GM19238 (cell line): ENCODE results near the gene P2RX1.
A peak's percentile ranks its signal among the peaks of the same experiment; 100 is the strongest.

Source experiments
- DNase-seq: peaks from one replicate; pipeline ENCODE4 v3.0.0; 2011; ENCODE audit warnings: low spot score; ENCODE audit not compliant: insufficient read length

The P2RX1 gene

DNA sequence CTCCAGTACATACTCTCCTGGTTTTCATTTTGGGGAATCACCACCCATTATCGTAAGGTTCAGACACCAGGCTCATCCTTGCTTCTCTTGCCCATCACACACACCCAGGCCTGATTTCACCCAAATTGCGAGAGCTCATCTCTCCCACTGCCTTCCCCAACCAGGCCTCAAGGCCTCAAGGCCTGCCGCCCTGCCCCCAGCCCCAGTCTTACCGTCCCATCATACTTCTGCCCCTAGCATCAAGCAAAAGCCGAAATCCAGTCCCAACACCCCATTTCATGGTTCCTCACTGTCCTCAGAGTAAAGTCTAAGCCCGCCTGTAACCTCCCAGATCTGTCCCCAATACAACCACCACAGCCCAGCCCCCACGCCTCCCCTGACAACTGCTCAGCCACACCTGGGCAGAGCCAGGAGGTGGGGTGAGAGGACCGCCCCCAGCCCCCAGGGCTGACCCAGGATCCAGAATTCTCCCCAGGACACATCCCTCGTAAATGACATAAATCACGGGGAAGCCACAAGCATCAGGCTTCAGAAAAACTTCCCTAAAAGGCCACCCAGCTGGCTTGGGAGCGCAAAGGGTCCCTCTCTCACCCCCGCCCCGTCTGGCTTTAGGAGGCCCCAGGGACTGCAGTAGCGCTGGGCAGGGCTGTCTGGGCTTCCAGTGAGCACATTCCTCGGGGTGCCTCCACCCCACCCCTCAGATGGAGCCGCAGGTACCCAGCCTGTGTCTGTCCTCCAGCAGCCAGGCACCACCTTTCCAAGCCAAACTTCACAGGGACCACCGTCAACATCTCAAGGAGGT is 9.6 kb upstream of the P2RX1 start:
- DNase-seq, result no peak

DNA sequence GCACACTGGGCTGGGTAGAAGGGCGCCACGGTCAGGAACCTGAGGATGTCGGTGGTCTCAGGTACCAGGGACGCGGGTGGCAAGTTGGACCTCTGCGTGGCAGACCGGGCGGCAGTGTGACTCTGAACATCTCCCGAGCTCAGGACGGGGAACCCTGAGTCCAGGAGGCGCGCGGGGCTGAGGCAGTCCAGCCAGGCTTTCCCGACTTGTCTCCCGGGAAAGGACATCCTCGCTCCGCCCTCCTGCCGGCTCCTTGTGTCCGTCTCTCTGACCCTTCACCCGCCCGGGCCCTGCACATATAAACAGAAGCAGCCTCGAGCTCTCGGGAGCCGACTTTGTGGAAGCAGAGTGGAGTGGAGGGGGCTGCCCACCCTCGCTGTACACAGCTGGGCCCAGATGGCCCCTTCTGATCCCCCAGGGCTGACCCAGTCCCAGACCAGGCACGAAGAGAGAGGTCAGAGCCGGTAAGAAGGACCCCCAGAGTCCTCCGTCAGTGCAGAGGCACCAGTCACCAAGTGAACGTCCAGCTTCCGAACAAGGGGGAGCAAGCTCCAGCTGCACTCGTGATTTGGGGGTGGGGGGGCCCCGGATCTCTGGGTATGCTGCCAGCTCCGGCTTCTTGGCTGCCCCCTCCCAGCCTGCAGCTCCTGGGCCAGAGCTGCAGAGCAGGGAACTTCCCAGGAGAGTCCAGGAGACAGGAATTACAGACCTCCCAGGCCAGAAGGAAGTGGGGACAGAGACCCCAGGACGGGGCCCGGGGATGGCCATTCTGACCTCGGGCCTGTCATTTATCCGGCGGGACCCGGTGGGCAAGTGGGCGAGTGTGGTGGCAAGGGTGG is 8.5 kb upstream of the P2RX1 start:
- DNase-seq, result no peak

DNA sequence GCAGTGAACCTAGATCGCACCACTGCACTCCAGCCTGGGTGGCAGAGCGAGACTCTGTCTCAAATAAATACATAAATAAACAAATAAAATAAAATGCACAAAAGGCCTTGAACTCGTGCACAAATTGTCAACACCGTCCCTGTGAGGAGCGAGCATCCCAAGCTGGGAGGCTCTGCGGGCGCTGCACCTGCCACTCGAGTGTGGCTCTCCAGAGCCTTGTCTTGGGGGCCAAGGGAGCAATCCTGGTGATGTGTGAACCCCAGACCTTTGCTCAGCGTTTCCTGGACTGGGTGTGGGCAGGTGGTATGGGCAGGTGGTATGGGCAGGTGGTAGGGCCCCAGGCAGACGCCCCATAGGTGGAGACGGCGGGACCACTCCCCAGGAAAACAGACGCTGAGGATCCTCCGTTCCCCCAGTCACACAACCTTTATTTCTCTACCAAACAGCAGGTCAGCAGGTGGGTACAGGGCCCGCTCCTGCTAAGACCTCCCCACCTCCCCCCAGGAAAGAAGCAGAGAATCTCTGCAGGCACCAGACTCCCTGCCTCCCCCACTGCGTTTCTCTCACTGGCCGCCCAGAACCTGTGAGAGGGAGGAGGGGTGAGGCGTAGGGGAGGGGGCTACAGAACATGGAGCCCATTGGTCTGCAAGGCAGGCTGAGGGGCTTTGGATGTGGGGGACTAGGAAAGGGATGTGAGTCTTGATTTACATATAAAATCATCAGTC is 7.4 kb upstream of the P2RX1 start:
- no peak for DNase-seq

DNA sequence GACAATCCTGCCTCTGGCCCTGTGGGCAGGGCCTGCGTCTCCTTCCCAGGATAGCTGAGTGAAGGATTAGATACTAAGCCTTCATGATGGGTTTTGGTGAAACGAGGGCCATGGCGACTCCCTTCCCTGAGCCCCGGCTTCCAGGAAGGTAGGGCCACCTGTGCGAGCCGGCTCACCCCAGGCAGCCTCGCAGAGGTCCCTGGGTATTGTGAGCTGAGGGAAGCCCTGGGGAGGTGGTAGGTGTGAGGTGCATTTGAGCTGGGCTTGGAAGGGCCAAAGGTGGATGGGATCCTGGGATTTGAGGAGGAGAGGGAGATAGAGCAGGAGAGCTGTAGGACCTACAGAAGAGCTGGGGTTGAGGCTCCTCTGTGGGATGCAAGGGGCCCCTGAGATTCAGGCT is 6.5 kb upstream of the P2RX1 start:
- DNase-seq, result no peak

DNA sequence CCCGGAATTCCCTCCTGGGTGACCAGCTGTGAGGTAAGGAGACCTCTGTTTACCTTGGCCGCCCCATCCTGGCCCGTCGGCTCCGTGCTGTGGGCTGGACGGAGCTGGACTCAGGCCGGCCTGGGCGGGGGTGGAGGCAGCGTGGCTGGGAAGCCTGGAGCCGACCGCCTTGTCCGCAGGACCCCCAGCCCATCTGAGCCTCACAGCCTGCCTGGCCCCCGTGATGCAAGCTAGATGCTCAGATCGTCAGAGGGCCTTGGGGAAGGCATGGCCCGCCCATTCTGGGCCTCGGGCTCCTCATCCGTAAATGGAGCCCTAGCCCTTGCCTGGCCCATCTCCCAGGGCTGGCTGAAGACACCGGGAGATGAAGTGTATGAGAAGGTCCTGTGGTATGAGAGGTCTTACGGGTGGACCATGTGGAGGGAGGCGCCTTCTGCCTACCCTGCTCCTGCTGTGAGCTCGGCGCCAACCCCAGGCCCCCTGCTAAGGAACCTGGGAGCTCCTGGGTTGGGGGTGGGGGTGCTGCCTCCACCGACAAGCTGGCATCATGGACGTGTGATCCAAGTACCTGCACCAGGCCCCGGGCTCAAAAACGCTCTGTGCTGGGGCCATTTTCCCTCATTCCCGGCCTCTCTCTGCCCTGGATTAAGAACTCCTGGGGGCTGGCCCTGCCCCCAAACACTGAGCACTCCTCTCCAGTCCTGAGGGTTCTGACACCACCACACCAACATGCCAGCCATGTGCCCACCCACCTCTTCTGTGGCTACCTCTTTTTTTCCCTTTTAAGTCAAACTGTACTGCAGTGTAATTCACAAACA is 5.4 kb upstream of the P2RX1 start:
- DNase-seq, result no peak

DNA sequence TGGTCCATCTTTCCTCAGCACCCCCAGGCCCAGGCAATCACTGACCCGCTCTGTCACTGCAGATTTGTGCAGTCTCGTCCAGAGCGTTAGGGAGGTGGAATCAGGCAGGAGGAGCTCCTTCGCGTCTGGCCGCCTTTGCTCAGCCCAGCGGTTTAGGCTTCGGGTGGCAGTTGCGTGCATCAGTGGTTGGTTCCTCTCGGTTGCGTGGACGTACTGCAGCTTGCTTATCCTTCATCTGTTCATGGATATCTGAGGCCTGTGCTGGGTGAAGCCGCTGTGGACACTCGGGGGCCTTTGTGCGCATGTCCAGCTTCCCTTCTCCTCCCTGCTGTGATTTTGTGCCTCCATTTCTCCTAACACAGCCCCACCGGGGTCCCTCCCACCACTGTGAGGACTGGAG is 4.7 kb upstream of the P2RX1 start:
- DNase-seq, result no peak

DNA sequence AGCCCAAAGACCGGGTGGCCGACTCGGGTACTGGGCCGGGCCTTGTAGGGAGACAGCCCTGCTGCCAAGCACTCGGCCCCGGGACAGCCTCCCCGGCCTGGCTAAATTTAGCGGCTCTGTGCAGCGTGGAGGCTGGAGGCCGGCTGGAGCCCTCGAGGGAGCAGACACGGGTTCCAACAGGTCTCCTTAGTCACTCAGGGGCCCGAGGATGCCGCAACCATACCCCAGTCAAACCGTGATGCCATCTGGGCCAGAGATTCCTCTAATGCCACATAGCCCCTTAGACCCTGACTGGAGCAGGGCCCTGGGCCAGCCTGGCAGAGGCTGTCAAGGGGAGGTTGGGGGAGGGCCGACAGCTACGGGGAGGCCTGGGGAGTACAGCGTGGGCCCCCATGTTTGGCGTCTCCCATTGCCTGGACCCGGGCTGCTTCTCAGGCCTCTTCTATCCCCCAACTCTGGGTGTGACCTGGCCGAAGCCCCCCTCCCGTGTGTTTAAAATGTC is 2.9 kb upstream of the P2RX1 start:
- DNase-seq, result no peak

DNA sequence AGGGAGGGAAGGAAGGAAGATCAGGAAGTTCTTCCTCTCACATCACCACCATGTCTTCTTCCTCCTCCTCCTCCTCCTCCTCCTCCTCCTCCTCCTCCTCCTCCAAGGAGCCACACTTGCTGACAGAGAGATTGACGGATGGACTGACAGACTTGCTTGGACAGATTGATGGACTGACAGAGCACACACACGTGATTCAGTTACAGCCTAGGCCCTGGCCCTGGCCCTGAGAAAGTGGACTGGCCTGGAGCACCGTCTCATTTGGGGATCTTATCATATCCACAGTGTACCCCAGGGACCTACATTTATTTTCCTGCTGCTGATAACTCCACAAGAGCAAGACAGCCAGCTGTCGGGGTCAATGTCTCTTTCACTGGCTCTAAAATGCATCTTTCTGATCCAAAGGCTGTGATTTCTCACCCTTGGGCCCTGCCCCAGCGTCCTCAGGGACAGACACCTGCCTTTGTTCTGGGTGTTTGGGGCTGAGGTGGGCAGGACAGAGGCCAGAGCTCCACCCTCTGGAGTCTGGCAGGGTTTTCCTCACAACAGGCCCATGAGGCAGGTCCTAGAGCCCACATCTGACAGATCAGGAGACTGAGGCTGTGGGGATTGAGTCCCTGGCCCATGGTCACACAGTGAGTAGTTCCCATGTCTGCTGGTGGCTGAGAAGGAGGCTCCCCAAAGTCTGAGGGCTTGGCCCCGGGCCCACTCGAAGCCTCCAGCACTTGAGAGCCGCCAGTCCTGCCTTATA is 2.3 kb upstream of the P2RX1 start:
- DNase-seq, result no peak

DNA sequence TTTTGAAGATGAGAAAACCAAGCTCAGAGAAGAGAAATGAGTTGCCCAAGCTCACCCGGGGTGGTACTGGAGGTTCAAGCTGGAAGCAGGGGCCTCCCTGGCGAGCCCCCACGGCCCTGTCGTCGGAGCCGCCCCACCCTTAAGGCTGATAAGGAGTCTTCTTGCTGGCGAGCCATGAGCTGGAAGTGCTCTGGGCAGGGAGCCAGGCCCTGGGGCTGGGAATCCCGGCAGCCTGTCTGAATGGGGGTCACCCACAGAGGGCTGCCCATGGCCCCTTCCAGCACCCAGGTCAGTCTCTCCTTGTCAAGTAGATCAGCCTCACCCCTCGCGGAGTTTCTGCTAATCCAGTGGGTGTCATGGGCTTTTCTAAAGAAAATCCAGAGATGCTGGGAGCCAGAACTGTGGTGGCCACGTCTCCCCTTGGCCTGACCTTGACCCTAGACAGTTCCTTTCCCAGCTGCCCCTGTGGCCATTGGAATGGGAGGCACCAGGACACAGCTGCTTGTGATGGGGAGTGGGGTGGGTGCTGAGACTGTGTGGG is 1.2 kb upstream of the P2RX1 start:
- DNase-seq, result no peak

DNA sequence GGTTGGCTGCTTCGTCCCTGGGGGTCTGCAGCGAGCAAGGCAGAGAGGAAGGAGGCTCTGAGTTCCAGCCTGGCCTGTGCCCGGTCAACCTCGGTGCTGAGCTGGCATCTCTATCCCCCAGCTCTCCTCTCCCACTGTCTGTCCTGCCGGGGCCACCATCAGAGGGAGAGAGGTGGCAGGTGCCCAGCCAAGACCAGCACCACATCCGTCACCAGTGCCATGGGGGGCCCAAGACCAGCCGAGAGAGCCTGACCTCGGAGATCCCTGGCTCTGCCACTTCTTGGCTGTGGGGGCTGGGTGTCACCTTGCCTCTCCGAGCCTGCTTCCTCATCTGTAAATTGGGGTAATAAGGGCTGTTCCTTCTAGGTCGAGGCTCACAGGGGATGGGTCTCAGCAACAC is 560 bp upstream of the P2RX1 start:
- no peak for DNase-seq

DNA sequence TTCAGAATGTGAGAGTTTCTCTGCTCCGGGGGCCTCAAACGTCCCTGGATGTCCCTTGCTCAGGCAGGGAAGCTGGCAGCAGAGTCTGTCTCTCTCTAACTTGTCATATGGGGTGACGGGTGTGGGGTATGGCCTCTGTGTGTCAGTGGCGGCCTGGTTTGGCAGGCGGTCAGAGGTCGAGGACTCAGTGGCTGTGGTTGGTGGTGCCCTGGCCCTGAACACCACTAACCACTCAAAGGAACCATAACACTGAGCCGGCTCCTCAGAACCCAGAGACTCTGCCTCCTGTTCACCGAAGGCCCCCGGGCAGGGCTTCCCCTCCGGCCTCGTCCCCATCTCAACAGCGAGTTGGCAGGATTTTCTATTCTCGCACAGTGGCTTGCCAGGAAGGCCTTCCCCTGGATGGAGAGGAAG is 677 bp downstream of the P2RX1 start:
- no peak for DNase-seq

DNA sequence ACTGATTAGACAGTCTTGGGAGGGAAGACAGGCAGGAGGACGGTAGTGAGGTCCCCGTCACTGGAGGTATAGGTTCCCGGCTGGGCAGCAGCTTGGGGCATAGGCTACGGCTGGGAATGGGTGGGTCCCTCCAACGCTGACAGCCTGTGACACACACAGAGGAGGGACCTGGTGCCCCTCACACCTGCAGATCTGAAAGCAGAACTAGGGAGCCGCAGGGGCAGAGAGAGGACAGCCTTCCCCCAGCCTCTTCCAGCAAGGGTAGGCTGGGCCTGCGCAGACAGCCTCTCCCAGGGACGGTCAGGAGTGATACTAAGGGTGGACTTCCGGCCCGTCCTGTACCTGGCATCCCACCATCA is 2.0 kb downstream of the P2RX1 start:
- DNase-seq, result peak; percentile 70

DNA sequence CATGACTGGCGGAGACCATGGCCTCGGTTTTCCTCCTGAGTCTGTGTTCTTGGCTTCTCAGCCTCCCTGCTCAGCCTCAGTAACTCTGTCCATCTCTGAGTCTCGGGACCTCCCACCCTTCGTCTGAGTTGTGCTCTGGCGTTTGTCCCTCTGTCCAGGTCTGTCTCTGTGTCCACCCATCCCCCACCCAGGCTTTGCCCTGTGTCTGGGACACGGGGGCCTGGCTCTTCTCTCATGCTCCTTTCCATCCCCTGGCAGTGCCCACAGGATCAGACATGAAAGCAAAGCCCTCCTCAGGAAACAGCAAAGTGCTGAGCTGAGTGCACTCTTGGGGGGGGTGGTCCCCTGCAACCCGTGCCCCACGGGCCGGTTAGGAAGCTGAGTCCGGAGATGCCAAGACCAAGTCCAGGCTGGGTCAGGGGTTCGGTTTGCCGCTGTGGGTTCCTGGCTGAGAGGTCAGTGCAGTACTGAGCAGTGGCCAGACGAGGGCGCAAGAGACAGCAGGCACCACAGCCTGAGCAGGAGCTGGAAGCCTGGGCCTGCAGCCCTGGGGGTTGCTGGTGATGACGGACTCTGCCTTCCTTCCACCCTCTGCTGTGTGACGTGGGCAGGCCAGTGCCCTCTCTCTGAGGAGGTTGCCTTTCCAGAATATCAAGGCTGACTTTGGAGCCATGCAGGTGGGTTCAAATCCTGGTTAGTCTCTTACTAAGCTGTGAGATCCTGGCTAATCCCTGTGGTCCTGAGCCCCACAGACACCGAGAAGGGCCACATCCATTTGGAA is 2.5 kb downstream of the P2RX1 start:
- DNase-seq, result peak; percentile 87

DNA sequence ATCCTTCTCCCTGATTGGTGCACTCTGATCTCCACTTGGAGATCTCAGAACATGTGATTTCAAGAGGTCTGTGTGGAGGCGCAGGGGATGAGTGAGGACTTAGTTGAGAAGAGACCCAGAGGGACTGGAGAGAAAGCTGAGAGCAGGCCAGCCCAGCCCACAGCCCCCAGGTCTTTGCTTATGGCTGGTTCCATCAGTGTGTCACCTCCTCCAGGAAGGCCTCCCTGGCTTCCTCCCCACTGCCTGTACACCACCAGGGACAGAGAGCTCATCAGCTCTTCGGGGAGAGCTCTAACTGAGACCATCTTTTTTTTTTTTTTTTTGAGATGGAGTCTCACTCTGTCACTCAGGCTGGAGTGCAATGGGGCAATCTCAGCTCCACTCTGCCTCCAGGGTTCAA is 3.4 kb downstream of the P2RX1 start:
- DNase-seq, result no peak

DNA sequence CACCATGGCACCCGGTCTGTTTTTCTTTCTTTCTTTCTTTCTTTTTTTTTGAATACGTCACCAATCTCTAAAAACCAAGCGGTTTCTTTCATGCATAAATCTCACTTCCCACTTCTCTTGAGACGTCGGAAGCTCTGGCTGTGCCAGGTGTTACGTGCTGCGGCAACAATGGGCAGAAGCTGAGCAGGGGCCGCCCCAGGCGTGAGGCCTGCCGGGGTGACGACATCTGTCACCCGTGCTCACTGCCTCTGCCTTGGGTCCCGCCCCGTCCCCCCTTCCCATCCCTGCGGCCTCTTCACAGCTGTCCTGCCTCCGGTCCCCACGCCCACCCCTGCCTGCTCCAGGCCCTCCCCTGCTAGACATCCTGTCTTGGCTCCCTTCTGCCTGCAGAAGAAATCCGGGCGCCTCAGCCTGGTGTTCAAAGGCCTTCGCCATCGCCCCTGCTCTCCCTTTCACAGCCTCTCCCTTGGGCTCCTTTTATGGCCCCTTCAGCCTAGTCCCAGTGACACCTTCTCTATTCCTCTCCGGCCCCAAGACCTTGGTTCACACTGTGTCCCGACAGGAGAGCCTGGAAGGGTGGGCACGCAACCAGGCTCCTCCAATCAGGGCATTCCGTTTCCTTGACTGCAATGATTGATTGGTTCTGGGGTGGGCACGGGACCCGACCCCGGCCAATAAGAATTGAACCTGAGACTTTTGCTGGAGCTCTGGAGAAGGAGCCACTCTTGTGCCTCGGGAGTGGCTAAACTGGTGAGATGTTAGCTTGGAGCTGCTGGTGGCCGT is 4.8 kb downstream of the P2RX1 start:
- peak; percentile 78 for DNase-seq

DNA sequence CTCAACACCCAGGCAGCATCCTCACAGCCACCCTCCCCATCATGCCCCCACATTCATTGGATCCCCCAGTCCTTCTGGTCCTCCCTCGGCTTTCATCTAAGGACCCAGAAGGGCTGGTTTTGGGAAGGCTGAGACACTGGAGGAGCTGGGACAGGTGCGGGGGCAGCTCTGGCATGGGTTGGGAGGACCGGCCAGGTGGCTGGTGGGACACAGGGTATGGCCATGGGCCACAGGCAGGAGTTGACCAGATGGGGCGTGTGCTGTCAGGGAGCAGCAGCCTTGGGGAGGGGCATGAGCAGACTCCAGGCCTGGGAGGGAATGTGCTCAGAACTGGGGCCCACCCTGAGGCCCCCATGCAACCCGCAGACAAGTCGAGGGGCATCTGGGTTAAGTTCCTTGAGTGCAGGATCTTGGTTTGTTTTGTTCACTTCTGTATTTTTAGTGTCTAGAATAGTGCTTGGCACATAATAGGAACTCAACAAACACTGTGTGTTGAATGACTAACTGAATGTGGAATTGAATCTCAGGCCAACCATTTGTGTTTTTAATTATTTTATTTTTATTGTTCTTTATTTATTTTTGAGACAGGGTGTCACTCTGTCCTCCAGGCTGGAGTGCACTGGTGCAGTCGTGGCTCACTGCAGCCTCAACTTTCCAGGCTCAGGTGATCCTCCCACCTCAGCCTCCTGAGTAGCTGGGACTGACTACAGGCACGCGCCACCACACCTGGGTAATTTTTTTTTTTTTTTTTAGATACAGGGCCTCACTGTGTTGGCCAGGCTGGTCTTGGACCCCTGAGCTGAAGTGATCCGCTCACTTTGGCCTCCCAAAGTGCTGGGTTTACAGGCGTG is 5.6 kb downstream of the P2RX1 start:
- DNase-seq, result no peak

DNA sequence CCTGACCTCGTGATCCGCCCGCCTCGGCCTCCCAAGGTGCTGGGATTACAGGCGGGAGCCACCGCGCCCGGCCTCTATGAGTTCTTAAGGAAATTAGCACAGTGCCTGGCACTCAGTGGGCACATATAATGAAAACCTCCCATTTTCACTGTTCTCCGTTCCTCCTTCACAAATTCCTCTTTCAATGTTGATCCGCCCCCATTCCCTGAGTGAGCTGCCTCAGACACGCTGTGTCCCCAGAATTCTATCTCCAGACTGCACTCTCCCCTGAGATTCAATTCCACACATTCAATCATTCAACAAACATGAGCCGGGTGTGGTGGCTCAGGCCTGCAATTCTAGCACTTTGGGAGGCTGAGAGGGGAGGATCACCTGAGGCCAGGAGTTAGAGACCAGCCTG is 7.0 kb downstream of the P2RX1 start:
- DNase-seq, result no peak
